Measurements from ENCODE around the gene PAX2.

The PAX2 gene

GRCh38 chr10:100731407-100732240 lies 13.8 kb upstream of the PAX2 start:
- no peaks in the 10 kb centered on the region for H3K79me2 ChIP-seq (ENCODE audit: insufficient read depth, low read length)
- H3K27me3 ChIP-seq (ENCODE audit: low read length) = no peaks in the 10 kb centered on the region
- TF ChIP-seq CTCF (IDR thresholded peaks at IDR 0.05; ENCODE audit: insufficient read depth, low read length, poor library complexity, severe bottlenecking) (no peak), EZH2phosphoT487 (conservative IDR thresholded peaks at IDR 0.05; ENCODE audit: low read length) (no peak)
- no peak overlapping the region for H2AFZ ChIP-seq (ENCODE audit: low read depth, low read length, severe bottlenecking)
- H3F3A ChIP-seq (ENCODE audit: insufficient read depth) = no peaks in the 10 kb centered on the region
- H3K36me3 ChIP-seq (ENCODE audit: low read length) = no peaks in the 10 kb centered on the region
- no peaks in the 10 kb centered on the region for H3K9me3 ChIP-seq (ENCODE audit: insufficient read depth, low read length)
- no peaks in the 10 kb centered on the region for H3K9me2 ChIP-seq (replicated peaks; ENCODE audit: insufficient read depth, low read length)
- no peak overlapping the region for H3K27ac ChIP-seq (ENCODE audit: low read depth, low read length)
- no peak overlapping the region for H3K4me2 ChIP-seq (ENCODE audit: low read depth, low read length, poor library complexity, severe bottlenecking)
- H4K20me1 ChIP-seq (ENCODE audit: low read depth, low read length) = no peaks in the 10 kb centered on the region
- no peak overlapping the region for H3K9ac ChIP-seq (ENCODE audit: low read length)
- no peak overlapping the region for H3K4me3 ChIP-seq (ENCODE audit: insufficient read depth, low read length, poor library complexity, severe bottlenecking)

GRCh38 chr10:100732241-100732596 lies 13.2 kb upstream of the PAX2 start:
- Histone ChIP-seq H2AFZ (ENCODE audit: low read depth, low read length, severe bottlenecking) (no peak overlapping the region), H3F3A (ENCODE audit: insufficient read depth) (no peaks in the 10 kb centered on the region), H3K27ac (ENCODE audit: low read depth, low read length) (no peak overlapping the region), H3K9me3 (ENCODE audit: insufficient read depth, low read length) (no peaks in the 10 kb centered on the region), H3K4me2 (ENCODE audit: low read depth, low read length, poor library complexity, severe bottlenecking) (no peak overlapping the region), H4K20me1 (ENCODE audit: low read depth, low read length) (no peaks in the 10 kb centered on the region), H3K36me3 (ENCODE audit: low read length) (no peaks in the 10 kb centered on the region), H3K9me2 (replicated peaks; ENCODE audit: insufficient read depth, low read length) (no peaks in the 10 kb centered on the region), H3K79me2 (ENCODE audit: insufficient read depth, low read length) (no peaks in the 10 kb centered on the region), H3K9ac (ENCODE audit: low read length) (no peak overlapping the region), H3K27me3 (ENCODE audit: low read length) (no peaks in the 10 kb centered on the region), H3K4me3 (ENCODE audit: insufficient read depth, low read length, poor library complexity, severe bottlenecking) (no peak overlapping the region)
- TF ChIP-seq CTCF (IDR thresholded peaks at IDR 0.05; ENCODE audit: insufficient read depth, low read length, poor library complexity, severe bottlenecking) (no peak), EZH2phosphoT487 (conservative IDR thresholded peaks at IDR 0.05; ENCODE audit: low read length) (no peak)

- no peak overlapping the region for H3K4me2 ChIP-seq (ENCODE audit: low read depth, low read length, poor library complexity, severe bottlenecking)
- no peaks in the 10 kb centered on the region for H3K9me3 ChIP-seq (ENCODE audit: insufficient read depth, low read length)
- H4K20me1 ChIP-seq (ENCODE audit: low read depth, low read length) = no peaks in the 10 kb centered on the region
- no peak overlapping the region for H2AFZ ChIP-seq (ENCODE audit: low read depth, low read length, severe bottlenecking)
- TF ChIP-seq EZH2phosphoT487 (conservative IDR thresholded peaks at IDR 0.05; ENCODE audit: low read length) (no peak), CTCF (IDR thresholded peaks at IDR 0.05; ENCODE audit: insufficient read depth, low read length, poor library complexity, severe bottlenecking) (no peak)
- no peaks in the 10 kb centered on the region for H3K9me2 ChIP-seq (replicated peaks; ENCODE audit: insufficient read depth, low read length)
- H3K36me3 ChIP-seq (ENCODE audit: low read length) = no peaks in the 10 kb centered on the region
- H3K4me3 ChIP-seq (ENCODE audit: insufficient read depth, low read length, poor library complexity, severe bottlenecking) = no peak overlapping the region
- no peaks in the 10 kb centered on the region for H3K79me2 ChIP-seq (ENCODE audit: insufficient read depth, low read length)
- H3K27me3 ChIP-seq (ENCODE audit: low read length) = no peaks in the 10 kb centered on the region
- no peak overlapping the region for H3K9ac ChIP-seq (ENCODE audit: low read length)
- no peaks in the 10 kb centered on the region for H3F3A ChIP-seq (ENCODE audit: insufficient read depth)
- no peak overlapping the region for H3K27ac ChIP-seq (ENCODE audit: low read depth, low read length)
Observed at GRCh38 chr10:100733329-100733728, 12.1 kb upstream of the PAX2 start.
